GM19328 (cell line): Measurements from ENCODE around the gene BCL3.
A peak's percentile ranks its signal among the peaks of the same experiment; 100 is the strongest.
"Not testable (repeated sequence)": the region's sequence is repeated elsewhere in the genome, so short reads cannot be mapped to it uniquely, and the experiment has no call there.

Source experiments
- ATAC-seq: cut with Tn5 transposase; IDR thresholded peaks from one replicate; pipeline ENCODE4 v1.9.1; 2021; ENCODE audit warnings: mild to moderate bottlenecking, moderate library complexity; ENCODE audit not compliant: unreplicated experiment

The BCL3 gene

GRCh38 chr19:44757057-44757734 is 8.7 kb downstream of the BCL3 start:
- no peak for ATAC-seq

DNA sequence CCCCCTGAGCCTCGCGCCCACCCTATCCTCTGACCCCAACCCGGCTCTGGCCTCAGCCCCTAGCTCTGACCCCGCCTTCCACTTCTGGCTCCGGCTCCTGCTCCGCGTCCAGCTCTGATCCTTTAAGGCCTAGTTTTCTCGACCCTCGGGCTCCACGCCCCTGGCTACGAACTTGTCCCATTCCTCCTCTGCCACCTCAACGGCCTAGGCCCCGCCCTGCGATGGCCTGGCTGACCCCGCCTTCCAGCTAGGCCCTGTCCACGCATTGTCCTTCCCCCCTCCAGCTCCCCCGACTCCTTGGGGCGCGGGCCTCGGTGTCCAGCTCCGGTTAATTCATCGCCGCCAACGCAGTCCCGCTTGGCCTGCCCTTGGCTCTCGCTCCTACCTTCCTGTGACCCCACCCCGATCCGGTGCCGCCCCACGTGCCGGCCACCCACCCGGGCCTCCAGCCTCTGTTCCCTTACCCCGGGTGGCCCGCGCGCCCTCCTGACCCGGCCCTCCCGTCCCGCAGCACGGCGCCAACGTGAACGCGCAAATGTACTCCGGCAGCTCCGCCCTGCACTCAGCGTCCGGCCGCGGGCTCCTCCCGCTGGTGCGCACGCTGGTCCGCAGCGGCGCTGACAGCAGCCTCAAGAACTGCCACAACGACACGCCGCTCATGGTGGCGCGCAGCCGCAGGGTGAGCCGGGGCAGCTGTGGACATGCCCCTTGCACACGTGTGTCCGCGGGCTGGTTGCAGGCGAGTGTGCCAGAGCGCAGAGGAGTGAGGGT is 9.4 kb downstream of the BCL3 start:
- ATAC-seq: no peak

DNA sequence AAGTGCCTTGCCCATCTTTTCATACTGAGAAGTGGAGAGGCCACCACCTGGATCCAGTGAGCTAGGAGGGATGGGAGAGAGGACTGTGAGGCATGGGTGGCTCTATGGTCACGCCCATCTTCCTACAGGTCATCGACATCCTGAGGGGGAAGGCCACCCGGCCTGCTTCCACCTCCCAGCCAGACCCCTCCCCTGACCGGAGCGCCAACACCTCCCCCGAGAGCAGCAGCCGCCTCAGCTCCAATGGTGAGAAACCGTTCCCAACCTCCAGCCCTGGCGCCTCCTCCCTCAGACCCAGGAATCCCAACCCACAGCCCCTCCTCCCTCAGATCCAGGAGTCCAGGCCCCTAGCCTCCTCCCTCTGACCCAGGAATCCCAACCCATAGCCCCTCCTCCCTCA is 10.1 kb downstream of the BCL3 start:
- ATAC-seq: no peak

DNA sequence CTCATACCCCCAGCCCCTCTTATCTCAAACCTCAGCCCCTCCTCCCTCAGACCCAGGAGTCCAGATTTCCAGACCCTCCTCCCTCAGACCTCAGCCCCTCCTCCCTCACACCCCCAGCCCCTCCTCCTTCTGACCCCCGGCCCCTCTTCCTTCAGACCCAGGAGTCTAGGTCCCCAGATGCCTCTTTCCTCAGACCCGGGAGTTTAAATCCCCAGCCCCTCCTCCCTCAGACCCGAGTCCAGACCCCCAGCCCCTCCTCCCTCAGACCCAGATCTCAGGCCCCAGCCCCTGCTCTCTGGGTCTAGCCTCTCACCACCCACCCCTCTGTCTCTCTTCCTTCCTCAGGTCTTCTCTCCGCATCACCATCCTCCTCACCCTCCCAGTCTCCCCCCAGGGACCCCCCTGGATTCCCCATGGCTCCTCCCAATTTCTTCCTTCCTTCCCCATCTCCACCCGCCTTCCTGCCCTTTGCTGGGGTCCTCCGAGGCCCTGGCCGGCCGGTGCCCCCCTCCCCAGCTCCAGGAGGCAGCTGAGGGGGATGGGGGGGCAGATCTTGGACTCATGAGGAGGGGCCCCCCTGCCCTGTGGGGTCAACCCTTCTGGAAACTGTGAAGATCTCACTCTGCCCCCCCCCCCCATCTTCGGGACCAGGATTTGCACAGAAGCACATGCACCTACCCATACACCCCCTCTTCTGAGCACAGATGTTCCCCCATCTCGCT is 10.7 kb downstream of the BCL3 start:
- ATAC-seq: no peak

DNA sequence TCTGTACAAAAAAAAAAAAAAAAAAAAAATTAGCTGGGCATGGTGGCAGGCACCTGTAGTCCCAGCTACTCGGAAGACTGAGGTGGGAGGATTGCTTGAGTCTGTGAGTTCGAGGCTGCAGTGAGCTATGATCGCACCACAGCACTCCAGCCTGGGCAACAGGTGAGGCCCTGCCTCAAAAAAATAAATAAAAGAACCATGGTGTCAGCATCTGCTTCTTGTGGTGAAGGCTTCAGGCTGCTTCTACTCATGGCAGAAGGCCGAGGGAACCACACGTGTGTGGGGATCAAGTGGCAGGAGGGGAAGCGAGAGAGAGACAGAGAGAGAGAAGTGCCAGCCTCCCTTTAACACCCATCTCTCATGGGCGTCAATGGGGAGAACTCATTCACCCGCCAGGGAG is 13.5 kb downstream of the BCL3 start:
- ATAC-seq: no peak

DNA sequence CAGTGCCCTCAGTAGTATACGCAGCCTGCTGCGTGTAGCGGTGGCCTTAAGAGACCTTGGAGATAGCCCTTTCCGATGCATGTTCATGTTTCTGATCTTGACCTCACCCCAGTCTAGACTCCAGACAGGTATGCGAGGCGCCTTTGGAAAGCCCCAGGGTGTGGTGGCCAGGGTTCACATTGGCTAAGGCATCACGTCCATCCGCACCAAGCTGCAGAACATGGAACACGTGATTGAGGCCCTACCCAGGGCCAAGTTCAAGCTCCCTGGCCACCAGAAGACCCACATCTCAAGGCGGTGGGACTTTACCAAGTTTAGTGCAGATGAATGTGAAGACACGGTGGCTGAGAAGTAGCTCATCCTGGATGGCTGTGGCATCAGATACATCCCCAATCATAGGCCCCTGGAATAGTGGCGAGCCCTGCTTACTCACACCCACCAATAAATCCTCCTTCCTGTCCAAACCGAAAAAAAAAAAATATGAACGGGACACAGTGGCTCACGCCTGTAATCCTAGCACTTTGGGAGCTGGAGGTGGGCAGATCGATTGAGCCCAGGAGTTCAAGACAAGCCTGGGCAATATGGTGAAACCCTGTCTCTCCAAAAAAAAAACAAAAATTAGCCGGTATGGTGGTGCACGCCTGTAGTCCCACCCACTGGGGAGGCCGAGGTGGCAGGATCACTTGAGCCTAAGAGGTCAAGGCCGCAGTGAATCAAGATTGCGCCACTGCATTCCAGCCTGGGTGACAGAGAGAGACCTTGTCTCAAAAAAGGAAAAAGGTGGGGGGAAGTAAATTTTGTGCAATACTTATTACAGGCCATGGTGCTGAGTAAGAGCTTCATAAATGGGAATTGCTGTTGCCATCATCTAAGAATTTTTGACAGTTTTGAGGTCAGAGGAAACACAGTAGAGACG is 16.8 kb downstream of the BCL3 start:
- no peak for ATAC-seq

- ATAC-seq: no peak
Observed at GRCh38 chr19:44765949-44766335, 17.4 kb downstream of the BCL3 start.

- ATAC-seq: no peak
Observed at GRCh38 chr19:44767295-44768180, 19.0 kb downstream of the BCL3 start.

GRCh38 chr19:44770550-44771257 is 22.2 kb downstream of the BCL3 start:
- peak; percentile 98 for ATAC-seq

DNA sequence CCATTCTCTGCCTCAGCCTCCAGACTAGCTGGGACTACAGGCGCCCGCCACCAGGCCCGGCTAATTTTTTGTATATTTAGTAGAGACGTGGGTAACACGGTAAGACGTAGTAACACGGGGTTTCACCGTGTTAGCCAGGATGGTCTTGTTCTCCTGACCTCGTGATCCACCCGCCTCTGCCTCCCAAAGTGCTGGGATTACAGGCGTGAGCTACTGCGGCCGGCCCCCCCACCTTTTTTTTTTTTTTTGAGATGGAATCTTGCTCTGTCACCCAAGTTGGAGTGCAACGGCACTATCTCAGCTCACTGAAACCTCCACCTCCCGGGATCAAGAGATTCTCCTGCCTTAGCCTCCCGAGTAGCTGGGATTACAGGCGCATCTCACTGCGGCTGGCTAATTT is 23.6 kb downstream of the BCL3 start:
- not testable (repeated sequence) for ATAC-seq

- ATAC-seq: no peak
Observed at GRCh38 chr19:44772959-44773358, 24.5 kb downstream of the BCL3 start.

GRCh38 chr19:44775676-44776240 is 27.2 kb downstream of the BCL3 start:
- ATAC-seq: no peak

DNA sequence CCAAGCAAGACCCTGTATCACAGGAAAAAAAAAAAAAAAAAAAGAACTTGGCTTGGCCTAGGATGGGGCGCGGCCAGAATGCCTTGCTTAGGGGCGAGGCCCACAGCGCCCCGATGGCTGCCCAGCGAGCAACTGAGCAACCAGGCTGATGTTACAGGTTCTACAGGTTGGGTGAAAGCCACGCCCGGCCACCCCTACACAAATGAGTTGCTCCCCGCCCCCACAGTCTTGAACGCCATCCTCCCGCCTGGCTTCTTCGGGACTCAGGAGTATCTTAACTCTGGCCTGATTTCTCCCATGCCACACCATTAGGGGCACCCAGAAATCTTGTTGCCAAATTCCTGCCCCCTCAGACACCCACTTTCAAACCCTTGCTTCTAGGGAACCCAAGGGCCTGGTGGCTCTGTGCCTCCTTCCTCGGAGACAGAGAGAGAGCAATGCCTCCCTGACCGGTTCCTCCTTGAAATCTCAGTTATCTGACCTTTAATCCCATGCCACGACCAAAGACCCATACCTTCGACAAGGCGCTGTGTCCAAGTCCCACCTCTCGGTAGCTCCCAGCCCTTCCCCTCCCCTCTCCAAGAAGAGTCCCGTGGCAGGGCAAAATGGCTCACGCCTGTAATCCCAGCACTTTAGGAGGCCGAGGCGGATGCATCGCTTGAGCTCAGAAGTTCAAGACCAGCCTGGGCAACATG is 28.0 kb downstream of the BCL3 start:
- ATAC-seq: no peak

GRCh38 chr19:44777715-44778347 is 29.3 kb downstream of the BCL3 start, which contains the start of gene CBLC:
Gene CBLC, plus strand, starts transcription at chr19:44777890. Its CDS starts 42 bp downstream, at chr19:44777932.
- no peak for ATAC-seq

DNA sequence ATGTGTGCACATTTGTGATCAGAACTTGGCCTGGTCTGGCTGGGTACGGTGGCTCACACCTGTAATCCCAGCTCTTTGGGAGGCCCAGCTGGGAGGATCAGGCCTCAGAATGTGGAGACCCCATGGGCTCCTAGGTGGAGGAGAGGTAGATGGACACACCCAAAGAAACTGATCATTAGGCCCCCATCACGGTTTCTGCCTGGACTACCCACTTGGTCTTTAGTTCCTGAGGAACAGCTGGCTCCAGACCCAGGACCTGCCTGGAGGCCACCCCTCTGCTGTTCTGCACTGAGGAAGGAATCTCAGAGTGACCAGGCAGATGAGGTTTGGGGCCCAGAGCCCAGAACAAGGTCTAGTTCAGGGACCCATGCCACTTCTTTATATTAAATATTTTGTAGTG is 30.6 kb downstream of the BCL3 start:
- ATAC-seq: no peak

DNA sequence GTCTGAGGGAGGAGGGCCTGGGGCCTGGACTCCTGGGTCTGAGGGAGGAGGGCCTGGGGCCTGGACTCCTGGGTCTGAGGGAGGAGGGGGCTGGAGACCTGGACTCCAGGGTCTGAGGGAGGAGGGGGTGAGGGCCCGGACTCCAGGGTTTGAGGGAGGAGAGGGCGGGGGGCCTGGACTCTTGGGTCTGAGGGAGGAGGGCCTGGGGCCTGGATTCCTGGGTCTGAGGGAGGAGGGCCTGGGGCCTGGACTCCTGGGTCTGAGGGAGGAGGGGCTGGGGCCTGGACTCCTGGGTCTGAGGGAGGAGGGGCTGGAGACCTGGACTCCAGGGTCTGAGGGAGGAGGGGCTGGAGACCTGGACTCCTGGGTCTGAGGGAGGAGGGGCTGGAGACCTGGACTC is 33.2 kb downstream of the BCL3 start:
- ATAC-seq: not testable (repeated sequence)

DNA sequence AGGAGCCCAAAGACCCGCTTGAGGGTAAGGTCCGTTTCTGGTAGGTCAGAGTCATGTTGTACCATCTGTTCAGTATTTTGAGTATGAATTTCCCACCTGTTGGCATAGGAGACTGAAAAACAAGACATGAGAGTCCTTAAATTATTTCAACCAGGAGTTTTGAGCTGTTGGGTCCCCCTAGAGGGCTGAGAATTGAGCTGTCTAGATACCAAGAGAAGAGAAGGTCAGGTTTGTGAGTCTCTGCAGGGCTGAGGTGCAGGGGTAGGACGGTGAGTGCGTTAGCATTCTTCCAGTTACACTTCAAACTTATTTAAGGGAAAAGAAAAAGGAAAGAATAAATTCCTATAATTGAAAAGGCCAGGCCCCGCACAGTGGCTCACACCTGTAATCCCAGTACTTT is 34.2 kb downstream of the BCL3 start:
- ATAC-seq: no peak

GRCh38 chr19:44783545-44783944 is 35.0 kb downstream of the BCL3 start:
- no peak for ATAC-seq
